ENCODE results near the gene CFAP70. TPM values are rescaled to one million over a fixed set of nuclear protein-coding genes. Genes with fewer than 3 reads are reported as not detected.
"Not testable (repeated sequence)": the region's sequence is repeated elsewhere in the genome, so short reads cannot be mapped to it uniquely, and the experiment has no call there.

Gene CFAP70
- total RNA-seq, 1 donor from 2014 or later, result 0.44 TPM

DNA sequence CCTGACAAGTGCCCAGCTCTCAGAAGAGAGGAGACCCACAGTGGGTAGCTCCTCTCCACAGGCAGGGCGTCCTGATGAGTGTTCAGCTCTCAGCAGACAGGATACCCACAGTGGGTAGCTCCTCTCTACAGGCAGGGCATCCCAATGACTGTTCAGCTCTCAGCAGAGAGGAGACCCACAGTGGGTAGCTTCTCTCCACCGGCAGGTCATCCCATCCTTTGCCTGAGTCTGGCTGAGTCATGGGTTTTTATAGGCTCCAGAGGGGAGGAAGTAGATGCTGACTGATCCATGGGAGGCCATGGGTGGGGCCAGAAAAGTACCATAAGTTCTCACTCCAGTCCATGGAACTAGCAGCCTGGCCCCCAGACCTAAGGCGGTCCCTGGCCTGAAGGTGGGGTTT is 18.5 kb downstream of the CFAP70 start:
- intact Hi-C loops (cut with micrococcal nuclease), result no loop called here

GRCh38 chr10:73339436-73339835 is 19.2 kb downstream of the CFAP70 start:
- intact Hi-C loops (cut with micrococcal nuclease), result no loop called here

DNA sequence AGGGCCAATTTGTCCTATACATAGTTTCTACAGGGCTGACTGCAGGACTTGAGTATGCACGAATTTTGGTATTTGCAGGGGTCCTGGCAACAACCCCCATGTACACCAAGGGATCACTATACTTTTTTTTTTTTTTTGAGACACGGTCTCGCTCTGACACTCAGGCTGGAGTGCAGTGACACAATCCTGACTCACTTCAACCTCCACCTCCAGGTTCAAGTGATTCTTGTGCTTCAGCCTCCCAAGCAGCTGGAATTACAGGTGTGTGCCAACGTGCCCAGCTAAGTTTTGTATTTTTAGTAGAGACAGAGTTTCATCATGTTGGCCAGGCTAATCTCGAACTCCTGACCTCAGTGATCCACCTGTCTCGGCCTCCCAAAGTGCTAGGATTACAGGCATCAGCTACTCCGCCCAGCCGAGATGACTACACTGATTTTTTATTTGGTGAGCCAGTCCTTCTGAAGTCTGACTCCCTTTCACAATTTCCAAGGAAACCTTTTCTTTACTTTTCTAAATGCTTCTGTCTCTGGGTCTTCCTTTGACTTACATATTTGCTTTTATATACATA is 19.8 kb downstream of the CFAP70 start:
- intact Hi-C loops (cut with micrococcal nuclease), result no loop called here

DNA sequence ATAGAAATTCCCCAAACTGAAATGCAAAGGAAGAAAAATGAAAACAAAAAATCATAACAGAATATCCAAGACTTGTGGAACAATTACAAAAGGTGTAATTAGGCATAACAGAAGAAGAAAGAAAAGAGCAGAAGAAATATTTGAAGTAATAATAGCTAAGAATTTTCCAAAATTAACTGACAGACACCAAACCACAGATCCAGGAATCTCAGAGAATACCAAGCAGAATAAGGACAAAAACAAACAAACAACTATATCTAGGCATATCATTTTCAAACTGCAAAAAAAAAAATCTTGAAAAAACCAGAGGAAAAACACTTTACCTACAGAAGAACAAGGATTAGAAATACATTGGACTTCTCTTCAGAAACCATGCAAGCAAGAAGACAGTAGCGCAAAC is 25.5 kb downstream of the CFAP70 start:
- intact Hi-C loops (cut with micrococcal nuclease), result no loop called here

DNA sequence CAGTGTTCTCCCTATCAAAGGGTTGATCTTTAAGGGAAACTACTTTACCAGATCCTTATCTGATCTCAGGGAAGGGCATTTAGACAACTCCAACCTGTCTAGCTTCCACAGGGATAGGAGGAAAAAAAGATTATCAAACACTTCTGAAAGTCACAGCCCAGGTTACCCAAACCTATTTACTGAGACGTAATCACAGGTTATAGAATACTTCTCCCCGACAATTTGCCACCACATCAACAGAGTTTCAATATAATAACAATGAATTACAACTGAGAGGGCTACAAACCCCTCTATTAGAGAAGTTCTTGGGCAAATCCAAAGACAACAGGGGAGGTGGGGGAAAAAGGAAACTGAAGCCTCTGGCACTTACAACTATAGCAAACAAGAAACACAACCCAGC is 26.3 kb downstream of the CFAP70 start:
- intact Hi-C loops (cut with micrococcal nuclease), result no loop called here

- intact Hi-C loops (cut with micrococcal nuclease), result not testable (repeated sequence)
These were observed 30.1 kb downstream of the CFAP70 start for GRCh38 chr10:73328523-73328922.

DNA sequence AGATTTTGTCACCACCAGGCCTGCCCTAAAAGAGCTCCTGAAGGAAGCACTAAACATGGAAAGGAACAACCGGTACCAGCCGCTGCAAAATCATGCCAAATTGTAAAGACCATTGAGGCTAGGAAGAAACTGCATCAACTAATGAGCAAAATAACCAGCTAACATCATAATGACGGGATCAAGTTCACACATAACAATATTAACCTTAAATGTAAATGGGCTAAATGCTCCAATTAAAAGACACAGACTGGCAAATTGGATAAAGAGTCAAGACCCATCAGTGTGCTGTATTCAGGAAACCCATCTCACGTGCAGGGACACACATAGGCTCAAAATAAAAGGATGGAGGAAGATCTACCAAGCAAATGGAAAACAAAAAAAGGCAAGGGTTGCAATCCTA is 33.4 kb downstream of the CFAP70 start:
- intact Hi-C loops (cut with micrococcal nuclease), result not testable (repeated sequence)

DNA sequence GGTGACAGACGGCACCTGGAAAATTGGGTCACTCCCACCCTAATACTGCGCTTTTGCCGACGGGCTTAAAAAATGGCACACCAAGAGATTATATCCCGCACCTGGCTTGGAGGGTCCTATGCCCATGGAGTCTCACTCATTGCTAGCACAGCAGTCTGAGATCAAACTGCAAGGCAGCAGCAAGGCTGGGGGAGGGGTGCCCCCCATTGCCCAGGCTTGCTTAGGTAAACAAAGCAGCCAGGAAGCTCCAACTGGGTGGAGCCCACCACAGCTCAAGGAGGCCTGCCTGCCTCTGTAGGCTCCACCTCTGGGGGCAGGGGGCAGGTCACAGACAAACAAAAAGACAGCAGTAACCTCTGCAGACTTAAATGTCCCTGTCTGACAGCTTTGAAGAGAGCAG is 35.1 kb downstream of the CFAP70 start:
- intact Hi-C loops (cut with micrococcal nuclease), result not testable (repeated sequence)

DNA sequence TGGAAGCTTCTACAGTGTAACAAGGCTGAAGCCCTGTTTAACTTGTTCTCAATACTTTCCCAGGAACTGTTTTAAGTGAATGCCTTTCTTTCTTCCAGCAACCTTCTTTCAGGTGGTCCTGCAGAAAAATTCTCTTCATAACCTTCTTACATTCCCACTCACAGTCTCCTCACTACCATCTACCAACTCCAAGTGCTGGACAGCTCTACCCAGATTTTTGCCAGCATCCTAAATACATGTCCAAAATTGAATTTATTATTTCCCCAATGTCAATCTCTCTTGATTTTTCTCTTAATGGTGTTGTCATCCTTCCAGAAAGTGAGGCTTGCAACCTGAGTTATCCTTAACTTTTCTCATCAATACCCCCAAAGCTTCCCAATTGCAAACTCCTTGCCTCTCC is 48.2 kb downstream of the CFAP70 start:
- intact Hi-C loops (cut with micrococcal nuclease), result no loop called here

GRCh38 chr10:73307203-73307800 is 51.4 kb downstream of the CFAP70 start:
- intact Hi-C loops (cut with micrococcal nuclease), result no loop called here

DNA sequence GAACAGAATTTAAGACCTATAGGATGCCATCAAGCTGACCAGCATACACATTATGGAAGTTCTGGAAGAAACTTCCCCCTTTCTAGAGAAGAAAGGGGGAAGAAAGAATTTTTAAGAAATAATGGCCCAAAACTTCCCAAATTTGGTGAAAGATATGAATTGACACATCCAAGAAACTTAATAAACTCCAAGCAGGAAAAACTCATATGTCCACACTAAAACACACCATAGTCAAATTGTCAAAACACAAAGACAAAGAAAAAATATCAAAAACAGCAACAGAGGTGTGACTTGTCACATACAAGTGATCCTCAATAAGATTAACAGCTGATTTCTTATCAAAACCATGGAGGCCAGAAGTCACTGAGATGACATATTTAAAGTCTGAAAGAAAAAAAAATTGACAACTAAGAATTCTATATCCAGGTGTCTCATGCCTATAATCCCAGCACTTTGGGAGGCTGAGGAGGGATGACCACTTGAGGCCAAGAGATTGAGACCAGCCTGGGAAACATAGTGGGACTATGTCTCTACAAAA is 52.4 kb downstream of the CFAP70 start:
- intact Hi-C loops (cut with micrococcal nuclease), result no loop called here

GRCh38 chr10:73296946-73297345 is 61.7 kb downstream of the CFAP70 start:
- intact Hi-C loops (cut with micrococcal nuclease), result no loop called here

GRCh38 chr10:73293461-73293860 is 65.2 kb downstream of the CFAP70 start:
- intact Hi-C loops (cut with micrococcal nuclease), result no loop called here

- intact Hi-C loops (cut with micrococcal nuclease), result no loop called here
These were observed 68.7 kb downstream of the CFAP70 start for GRCh38 chr10:73289958-73290357.

- intact Hi-C loops (cut with micrococcal nuclease), result no loop called here
These were observed 71.2 kb downstream of the CFAP70 start for GRCh38 chr10:73287441-73287840.

GRCh38 chr10:73281097-73281496 is 77.6 kb downstream of the CFAP70 start:
- intact Hi-C loops (cut with micrococcal nuclease), result no loop called here

- intact Hi-C loops (cut with micrococcal nuclease), result loop anchor here (1.0 kb wide), 2 partner anchors 265 to 380 kb away; no protein-coding TSS in a partner anchor
These were observed 94.2 kb downstream of the CFAP70 start for GRCh38 chr10:73264423-73264822.

DNA sequence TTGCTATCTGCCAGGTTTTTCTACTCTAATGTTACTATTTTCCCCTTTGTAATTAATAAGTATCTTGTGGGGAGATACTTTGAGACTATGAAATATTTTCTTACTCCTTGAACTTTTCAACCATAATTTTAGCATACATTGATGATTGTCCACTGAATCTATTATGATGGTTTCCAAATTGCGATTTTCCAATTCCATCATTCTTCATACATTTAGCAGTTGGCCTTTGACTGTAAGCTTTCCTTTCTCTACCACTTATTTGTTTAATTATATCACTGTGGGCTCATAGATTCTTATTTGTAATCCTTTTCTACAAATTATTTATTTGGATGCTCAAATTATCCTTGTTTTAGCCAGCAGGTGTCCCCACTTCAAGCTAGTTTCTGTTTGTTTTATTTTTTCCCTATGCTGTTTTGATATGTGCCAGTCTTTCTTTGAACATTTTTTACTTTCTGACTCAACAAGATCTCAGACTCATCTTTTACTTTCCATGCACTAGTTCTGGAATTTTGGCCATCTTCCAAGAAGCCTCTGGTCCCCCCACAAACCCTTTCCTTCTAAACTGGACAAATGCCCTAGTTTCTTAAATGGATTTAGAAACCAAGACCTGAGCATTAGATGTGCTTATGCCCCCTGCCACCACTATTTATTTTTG is 94.8 kb downstream of the CFAP70 start:
- intact Hi-C loops (cut with micrococcal nuclease), result loop anchor here (1.0 kb wide), 2 partner anchors 265 to 380 kb away; no protein-coding TSS in a partner anchor

GRCh38 chr10:73262880-73263555 is 95.6 kb downstream of the CFAP70 start:
- intact Hi-C loops (cut with micrococcal nuclease), result no loop called here

GRCh38 chr10:73262105-73262730 is 96.4 kb downstream of the CFAP70 start:
- intact Hi-C loops (cut with micrococcal nuclease), result no loop called here

DNA sequence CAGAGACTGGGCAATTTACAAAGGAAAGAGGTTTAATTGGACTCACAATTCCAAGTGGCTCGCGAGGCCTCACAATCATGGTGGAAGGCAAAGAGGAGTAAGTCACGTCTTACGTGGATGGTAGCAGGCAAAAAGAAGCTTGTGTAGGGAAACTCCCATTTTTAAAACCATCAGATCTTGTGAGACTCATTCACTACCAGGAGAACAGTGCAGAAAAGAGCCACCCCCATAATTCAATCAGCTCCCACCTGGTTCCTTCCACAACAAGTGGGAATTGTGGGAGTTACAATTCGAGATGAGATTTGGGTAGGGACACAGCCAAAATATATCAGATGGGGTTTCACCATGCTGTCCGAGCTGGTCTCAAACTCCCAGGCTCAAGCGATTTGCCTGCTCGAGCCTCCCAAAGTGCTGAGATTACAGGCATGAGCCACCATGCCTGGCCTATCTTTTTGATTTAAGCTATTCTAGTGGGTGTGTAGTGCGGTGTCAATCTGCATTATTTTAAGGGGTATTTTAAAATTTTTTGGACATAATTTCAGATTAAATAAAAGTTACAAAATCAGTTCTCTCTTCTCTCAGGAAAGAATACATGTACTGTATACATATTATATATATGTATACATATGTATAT is 97.2 kb downstream of the CFAP70 start:
- intact Hi-C loops (cut with micrococcal nuclease), result no loop called here
